B cell (primary cell): ENCODE results near the gene MTCL1. TPM values are rescaled to one million over a fixed set of nuclear protein-coding genes. Genes with fewer than 3 reads are reported as not detected.

Source experiments
- ATAC-seq: fragments of 200-7000 bp; cut with Tn5 transposase; one replicate; pipeline ENCODE4 v1.10.0; 2021; ENCODE audit warnings: low read depth, mild to moderate bottlenecking, moderate number of reproducible peaks, moderate library complexity
- CTCF ChIA-PET: fragments of 350-600 bp; sonication (Branson Sonifier 250); formaldehyde crosslinking; loops from one replicate; lab custom pipeline; 2021; ENCODE audit warnings: antibody characterized with exemption, inconsistent platforms; lab: Charles Lee
- POLR2A ChIA-PET: fragments of 350-600 bp; sonication (Branson Sonifier 250); formaldehyde crosslinking; loops from one replicate; lab custom pipeline; 2021; ENCODE audit warnings: antibody characterized with exemption; lab: Charles Lee
- DNase-seq: peaks from one replicate; pipeline ENCODE4 v3.0.0; 2013
- H2AFZ ChIP-seq: 2 replicates; pipeline ENCODE4 v1.6.1; 2012; ENCODE audit warnings: mild to moderate bottlenecking, low read depth, low read length; ENCODE audit not compliant: insufficient read depth, poor library complexity, severe bottlenecking
- H3K27ac ChIP-seq, 2 donors: 1 replicate in 1 of 2; 2 replicates in 1 of 2; pipeline ENCODE4 v1.5.1; 2012 to 2013; ENCODE audit warnings: low read length in 2 of 2, mild to moderate bottlenecking in 2 of 2, moderate library complexity in 1 of 2
- H3K27me3 ChIP-seq, 4 experiments: fragments of 200-600 bp in 1 of 4; sonication (generic) in 1 of 4; replicated peaks in 1 of 4; 1 replicate in 2 of 4; 2 replicates in 2 of 4; pipeline versions ENCODE4 v1.6.1 to v1.7.0; 2013 to 2016; ENCODE audit warnings: low read length in 3 of 4, mild to moderate bottlenecking in 2 of 4, mixed read lengths in 1 of 4, moderate library complexity in 1 of 4; ENCODE audit not compliant: insufficient read depth in 4 of 4, control insufficient read depth in 3 of 4; ENCODE audit errors: control extremely low read depth in 1 of 4
- H3K36me3 ChIP-seq, 2 experiments: replicated peaks in 1 of 2; 1 replicate in 1 of 2; 2 replicates in 1 of 2; pipeline versions ENCODE4 v1.6.1 to v1.7.1; 2013; ENCODE audit warnings: low read length in 1 of 2; ENCODE audit not compliant: insufficient read depth in 2 of 2, control insufficient read depth in 1 of 2; ENCODE audit errors: control extremely low read depth in 1 of 2, extremely low read depth in 1 of 2
- H3K4me1 ChIP-seq, 2 donors: fragments of 200-600 bp in 1 of 2; sonication (generic) in 1 of 2; 1 replicate in 1 of 2; 2 replicates in 1 of 2; pipeline versions ENCODE4 v1.5.1 to v1.6.1; 2013 to 2017; ENCODE audit warnings: low read length in 2 of 2; ENCODE audit not compliant: control insufficient read depth in 2 of 2, insufficient read depth in 2 of 2
- H3K4me2 ChIP-seq: replicated peaks from 2 replicates; pipeline ENCODE3; 2012; ENCODE audit warnings: mild to moderate bottlenecking, low read depth, low read length; ENCODE audit not compliant: poor library complexity, severe bottlenecking
- H3K4me3 ChIP-seq, 5 experiments: fragments of 200-600 bp in 1 of 5; sonication (generic) in 1 of 5; 1 replicate in 3 of 5; 2 replicates in 2 of 5; pipeline versions ENCODE4 v1.5.1 to v1.7.0; 2011 to 2016; ENCODE audit warnings: low read length in 4 of 5, mild to moderate bottlenecking in 4 of 5, low read depth in 2 of 5, control low read depth in 1 of 5, moderate library complexity in 1 of 5; ENCODE audit not compliant: insufficient read depth in 1 of 5; ENCODE audit errors: control extremely low read depth in 1 of 5, extremely low read depth in 1 of 5
- H3K79me2 ChIP-seq: fragments of 200-600 bp; sonication (generic); one replicate; pipeline ENCODE4 v1.6.0; 2016; ENCODE audit warnings: low read length; ENCODE audit not compliant: control insufficient read depth, insufficient read depth
- H3K9ac ChIP-seq: fragments of 200-600 bp; sonication (generic); 2 replicates; pipeline ENCODE4 v1.6.1; 2017; ENCODE audit warnings: mild to moderate bottlenecking, low read length, moderate library complexity
- H3K9me3 ChIP-seq, 3 donors: one replicate each; pipeline versions ENCODE4 v1.6.1 to v1.7.1; 2013; ENCODE audit warnings: low read length in 2 of 3; ENCODE audit not compliant: control insufficient read depth in 2 of 3, insufficient read depth in 1 of 3; ENCODE audit errors: control extremely low read depth in 1 of 3
- H4K20me1 ChIP-seq: 2 replicates; pipeline ENCODE4 v1.6.0; 2012; ENCODE audit warnings: mild to moderate bottlenecking, low read length; ENCODE audit not compliant: insufficient read depth, control insufficient read depth, poor library complexity, severe bottlenecking
- H3K27ac Mint-ChIP-seq: one replicate; pipeline ENCODE4 v1.8.0; 2021; ENCODE audit warnings: mixed read lengths
- H3K27me3 Mint-ChIP-seq: one replicate; pipeline ENCODE4 v1.8.0; 2021; ENCODE audit warnings: mixed read lengths
- H3K4me1 Mint-ChIP-seq: one replicate; pipeline ENCODE4 v1.8.0; 2021; ENCODE audit warnings: mixed read lengths
- H3K4me3 Mint-ChIP-seq: one replicate; pipeline ENCODE4 v1.8.0; 2021; ENCODE audit warnings: mixed read lengths
- H3K9me3 Mint-ChIP-seq: one replicate; pipeline ENCODE4 v1.8.0; 2022; ENCODE audit warnings: mixed read lengths; ENCODE audit not compliant: insufficient read depth
- CTCF ChIP-seq: fragments of 200-600 bp; IDR thresholded peaks from one replicate; pipeline ENCODE4 v1.8.0; 2022; ENCODE audit warnings: antibody characterized with exemption, mild to moderate bottlenecking
- EZH2 ChIP-seq: IDR thresholded peaks from 2 replicates; pipeline ENCODE4 v1.6.1; 2012; ENCODE audit warnings: borderline replicate concordance, low read depth, mild to moderate bottlenecking, moderate library complexity, low read length; ENCODE audit not compliant: insufficient read depth, poor library complexity, severe bottlenecking
- WGBS: methylation state at CpG from one replicate; pipeline ENCODE4 v1.1.5; 2013; ENCODE audit warnings: missing lambda C conversion rate; ENCODE audit not compliant: insufficient coverage; 5-methylcytosine and 5-hydroxymethylcytosine counted together
- intact Hi-C: fragments of 100-400 bp; cut with micrococcal nuclease; formaldehyde crosslinking; loops from one replicate; pipeline ENCODE4 v1.10.0; 2022
- polyA plus RNA-seq: library from polyadenylated mRNA; depleted of rRNA; stranded (reverse); fragments of >200 nt; gene quantifications from 2 replicates; pipeline ENCODE4 v1.2.3, GENCODE V29; 2012
- total RNA-seq, 2 donors: library from RNA; stranded (reverse); fragments of 120-200 nt in 1 of 2; gene quantifications; 1 replicate in 1 of 2; 2 replicates in 1 of 2; pipeline versions ENCODE4 v1.2.3 to v1.2.4, GENCODE V29; 2013 to 2022

Gene MTCL1
- total and polyA plus RNA-seq, 2 donors (not counting 1 experiment from before 2014, with no cell fraction given) = 2.7 to 5.8 TPM

- no peaks in the 10 kb centered on the region for H3K79me2 ChIP-seq
- ChIA-PET CTCF (interaction anchor here (1.6 kb wide), 1 partner anchor 117 kb away, joined by 4 read pairs; no protein-coding TSS in a partner anchor), POLR2A (no interaction called here)
- Mint-ChIP-seq H3K4me3 (no peak overlapping the region), H3K27ac (no peak overlapping the region), H3K9me3 (no peaks in the 10 kb centered on the region), H3K4me1 (no peaks in the 10 kb centered on the region), H3K27me3 (peaks cover 4% of the 10 kb centered on the region)
- intact Hi-C loops = no loop called here
- H3K27ac ChIP-seq = no peak overlapping the region
- ATAC-seq = no peak
- H3K9me3 ChIP-seq = no peaks in the 10 kb centered on the region
- no peak overlapping the region for H3K4me3 ChIP-seq
- H3K9ac ChIP-seq = no peak overlapping the region
- no peaks in the 10 kb centered on the region for H4K20me1 ChIP-seq
- DNase-seq = no peak
- peaks cover 0 to 6% (median 1%) of the 10 kb centered on the region in 4 experiments for H3K27me3 ChIP-seq
- WGBS = 71% methylated on average over 1 of the region's 1 CpG
- no peak overlapping the region for H3K4me2 ChIP-seq
- TF ChIP-seq EZH2 = no peak
- no peak for TF ChIP-seq CTCF
- H3K36me3 ChIP-seq = no peaks in the 10 kb centered on the region
- H2AFZ ChIP-seq = no peak overlapping the region
- no peaks in the 10 kb centered on the region for H3K4me1 ChIP-seq
Measured at GRCh38 chr18:8871489-8871888, 166.1 kb downstream of the MTCL1 start.

GRCh38 chr18:8874872-8875271, 169.5 kb downstream of the MTCL1 start:
- DNase-seq = no peak
- ChIA-PET POLR2A (no interaction called here), CTCF (no interaction called here)
- intact Hi-C loops = no loop called here
- Mint-ChIP-seq H3K4me1 (no peaks in the 10 kb centered on the region), H3K9me3 (no peaks in the 10 kb centered on the region), H3K27me3 (peaks cover 4% of the 10 kb centered on the region), H3K27ac (no peak overlapping the region), H3K4me3 (no peak overlapping the region)
- Histone ChIP-seq H3K79me2 (no peaks in the 10 kb centered on the region), H3K27ac (no peak overlapping the region), H2AFZ (no peak overlapping the region), H3K4me1 (no peaks in the 10 kb centered on the region), H3K9me3 (no peaks in the 10 kb centered on the region), H3K4me3 (no peak overlapping the region), H4K20me1 (no peaks in the 10 kb centered on the region), H3K36me3 (no peaks in the 10 kb centered on the region), H3K9ac (no peak overlapping the region), H3K27me3 (peaks cover 0 to 6% (median 1%) of the 10 kb centered on the region in 4 experiments), H3K4me2 (no peak overlapping the region)
- WGBS = 64% methylated on average over 5 of the region's 7 CpGs
- ATAC-seq = no peak
- TF ChIP-seq CTCF (no peak), EZH2 (no peak)
